Right lobe of liver (tissue), 4 donors: Measurements from ENCODE around the gene GOLGA3.

Experiments used
- POLR2A ChIP-seq: fragments of 450-650 bp; IDR thresholded peaks from one replicate; pipeline ENCODE4 v1.6.1; 2017; ENCODE audit warnings: antibody characterized with exemption, mild to moderate bottlenecking
- TF ChIP-seq, protein P1 (sequence below), 4 donors: fragments of 200-600 bp in 3 of 4; fragments of 450-650 bp in 1 of 4; IDR thresholded peaks; one replicate each; pipeline versions ENCODE4 v1.5.1 to v1.8.0; 2016 to 2022; ENCODE audit warnings: antibody characterized with exemption in 4 of 4, mild to moderate bottlenecking in 2 of 4
- donor health status: DM: no; HTN: no; CAD: no.
- donor health status: DM: no; HTN: no; CAD: no.
- donor health status: DM: no; HTN: yes; CAD: no.

DNA sequence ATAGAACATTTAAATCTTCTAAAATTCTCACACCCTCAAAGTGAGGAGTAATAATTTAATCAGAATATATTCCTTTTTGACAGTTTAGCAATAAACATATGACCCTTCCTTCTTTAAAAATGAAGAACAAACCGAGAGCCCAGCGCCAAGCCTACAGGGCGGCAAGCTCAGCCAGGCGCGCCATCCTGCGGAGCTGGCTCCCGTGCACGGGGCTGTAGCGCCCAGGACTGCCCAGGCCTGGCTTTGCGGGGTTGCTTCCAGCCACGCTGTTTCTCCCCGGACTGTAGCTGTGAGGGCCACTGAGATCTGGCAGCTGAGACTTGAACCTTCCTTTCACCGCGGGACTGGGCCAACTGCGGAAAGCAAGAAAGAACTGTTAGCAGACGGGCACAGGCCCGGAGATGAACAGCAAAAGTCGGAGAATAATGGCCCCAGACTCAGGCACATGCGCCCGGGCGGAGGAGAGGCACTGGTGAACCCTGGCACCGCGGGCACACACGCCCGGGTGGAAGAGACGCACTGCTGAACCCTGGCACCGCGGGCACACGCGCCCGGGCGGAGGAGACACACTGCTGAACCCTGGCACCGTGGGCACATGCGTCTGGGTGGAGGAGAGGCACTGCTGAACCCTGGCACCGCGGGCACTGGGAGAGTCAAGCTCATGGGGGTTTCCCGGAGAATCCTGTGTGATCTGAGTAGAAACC lies 101.4 kb downstream of the GOLGA3 start:
- TF ChIP-seq, protein P1, sequence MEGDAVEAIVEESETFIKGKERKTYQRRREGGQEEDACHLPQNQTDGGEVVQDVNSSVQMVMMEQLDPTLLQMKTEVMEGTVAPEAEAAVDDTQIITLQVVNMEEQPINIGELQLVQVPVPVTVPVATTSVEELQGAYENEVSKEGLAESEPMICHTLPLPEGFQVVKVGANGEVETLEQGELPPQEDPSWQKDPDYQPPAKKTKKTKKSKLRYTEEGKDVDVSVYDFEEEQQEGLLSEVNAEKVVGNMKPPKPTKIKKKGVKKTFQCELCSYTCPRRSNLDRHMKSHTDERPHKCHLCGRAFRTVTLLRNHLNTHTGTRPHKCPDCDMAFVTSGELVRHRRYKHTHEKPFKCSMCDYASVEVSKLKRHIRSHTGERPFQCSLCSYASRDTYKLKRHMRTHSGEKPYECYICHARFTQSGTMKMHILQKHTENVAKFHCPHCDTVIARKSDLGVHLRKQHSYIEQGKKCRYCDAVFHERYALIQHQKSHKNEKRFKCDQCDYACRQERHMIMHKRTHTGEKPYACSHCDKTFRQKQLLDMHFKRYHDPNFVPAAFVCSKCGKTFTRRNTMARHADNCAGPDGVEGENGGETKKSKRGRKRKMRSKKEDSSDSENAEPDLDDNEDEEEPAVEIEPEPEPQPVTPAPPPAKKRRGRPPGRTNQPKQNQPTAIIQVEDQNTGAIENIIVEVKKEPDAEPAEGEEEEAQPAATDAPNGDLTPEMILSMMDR (IDR thresholded peaks at IDR 0.05) = no peak
- no peak for TF ChIP-seq POLR2A
